ENCODE results near the gene TMTC2.

Gene TMTC2

GRCh38 chr12:82964446-82964845 lies 277.7 kb downstream of the TMTC2 start:
- DNase-seq = no peak

- no peak for DNase-seq
Observed at GRCh38 chr12:82966001-82966559, 279.4 kb downstream of the TMTC2 start.

- DNase-seq = no peak
Observed at GRCh38 chr12:82968631-82969367, 282.1 kb downstream of the TMTC2 start.

GRCh38 chr12:82970614-82971013 lies 283.9 kb downstream of the TMTC2 start:
- no peak for DNase-seq

GRCh38 chr12:82971584-82971983 lies 284.9 kb downstream of the TMTC2 start:
- DNase-seq = no peak

GRCh38 chr12:82972624-82973023 lies 285.9 kb downstream of the TMTC2 start:
- DNase-seq = no peak

GRCh38 chr12:82973592-82973991 lies 286.9 kb downstream of the TMTC2 start:
- no peak for DNase-seq

- no peak for DNase-seq
Observed at GRCh38 chr12:82981150-82981549, 294.4 kb downstream of the TMTC2 start.

- no peak for DNase-seq
Observed at GRCh38 chr12:82994117-82994516, 307.4 kb downstream of the TMTC2 start.

- no peak for DNase-seq
Observed at GRCh38 chr12:82996168-82996812, 309.6 kb downstream of the TMTC2 start.

- no peak for DNase-seq
Observed at GRCh38 chr12:82998509-82998908, 311.8 kb downstream of the TMTC2 start.

- DNase-seq = no peak
Observed at GRCh38 chr12:83003026-83003425, 316.3 kb downstream of the TMTC2 start.

- no peak for DNase-seq
Observed at GRCh38 chr12:83005534-83006197, 319.0 kb downstream of the TMTC2 start.

- no peak for DNase-seq
Observed at GRCh38 chr12:83008703-83009102, 322.0 kb downstream of the TMTC2 start.

GRCh38 chr12:83010169-83010804 lies 323.6 kb downstream of the TMTC2 start:
- no peak for DNase-seq

GRCh38 chr12:83015390-83016217 lies 328.9 kb downstream of the TMTC2 start:
- DNase-seq = no peak

- DNase-seq = no peak
Observed at GRCh38 chr12:83016218-83016835, 329.6 kb downstream of the TMTC2 start.

GRCh38 chr12:83016991-83017390 lies 330.3 kb downstream of the TMTC2 start:
- DNase-seq = no peak

GRCh38 chr12:83018088-83018487 lies 331.4 kb downstream of the TMTC2 start:
- DNase-seq = no peak

- DNase-seq = no peak
Observed at GRCh38 chr12:83027021-83027723, 340.5 kb downstream of the TMTC2 start.

GRCh38 chr12:83031196-83031595 lies 344.5 kb downstream of the TMTC2 start:
- no peak for DNase-seq
